Measurements from ENCODE around the gene APBA3.

APBA3 gene

GRCh38 chr19:3720349-3720917, 41.1 kb downstream of the APBA3 start:
- peaks cover 35% of the 10 kb centered on the region for H3K27me3 ChIP-seq (replicated peaks; ENCODE audit: control insufficient read depth, insufficient read depth, low read length)
- no peaks in the 10 kb centered on the region for H3K36me3 ChIP-seq (ENCODE audit: control insufficient read depth, insufficient read depth, low read length, severe bottlenecking)
- no peak overlapping the region for H3K9ac ChIP-seq (ENCODE audit: low read length)
- H3K4me3 ChIP-seq (ENCODE audit: low read length), result no peak overlapping the region
- DNase-seq (ENCODE audit: low read depth), result no peak
- H3K9me3 ChIP-seq (ENCODE audit: control insufficient read depth, low read length), result no peaks in the 10 kb centered on the region
- H3K4me1 ChIP-seq (ENCODE audit: control insufficient read depth, insufficient read depth, low read length), result peaks cover 4% of the 10 kb centered on the region

GRCh38 chr19:3719868-3720267, 41.6 kb downstream of the APBA3 start:
- Histone ChIP-seq H3K9me3 (ENCODE audit: control insufficient read depth, low read length) (no peaks in the 10 kb centered on the region), H3K27me3 (replicated peaks; ENCODE audit: control insufficient read depth, insufficient read depth, low read length) (peaks cover 35% of the 10 kb centered on the region), H3K9ac (ENCODE audit: low read length) (no peak overlapping the region)

GRCh38 chr19:3716147-3716668, 45.3 kb downstream of the APBA3 start:
- no peaks in the 10 kb centered on the region for H3K36me3 ChIP-seq (ENCODE audit: control insufficient read depth, insufficient read depth, low read length, severe bottlenecking)
- no peak overlapping the region for H3K9ac ChIP-seq (ENCODE audit: low read length)
- H3K27me3 ChIP-seq (replicated peaks; ENCODE audit: control insufficient read depth, insufficient read depth, low read length), result peaks cover 31% of the 10 kb centered on the region
- H3K9me3 ChIP-seq (ENCODE audit: control insufficient read depth, low read length), result no peaks in the 10 kb centered on the region
- no peak overlapping the region for H3K4me3 ChIP-seq (ENCODE audit: low read length)
- no peak for DNase-seq (ENCODE audit: low read depth)
- H3K4me1 ChIP-seq (ENCODE audit: control insufficient read depth, insufficient read depth, low read length), result peaks cover 3% of the 10 kb centered on the region

More at GRCh38 chr19:3719868-3720267, 41.6 kb downstream of the APBA3 start:
- H3K4me1 ChIP-seq (ENCODE audit: control insufficient read depth, insufficient read depth, low read length), result peaks cover 4% of the 10 kb centered on the region
- H3K4me3 ChIP-seq (ENCODE audit: low read length), result no peak overlapping the region
- DNase-seq (ENCODE audit: low read depth), result no peak
- H3K36me3 ChIP-seq (ENCODE audit: control insufficient read depth, insufficient read depth, low read length, severe bottlenecking), result no peaks in the 10 kb centered on the region

GRCh38 chr19:3712663-3713611, 48.6 kb downstream of the APBA3 start:
- H3K27me3 ChIP-seq (replicated peaks; ENCODE audit: control insufficient read depth, insufficient read depth, low read length), result peaks cover 24% of the 10 kb centered on the region
- H3K4me1 ChIP-seq (ENCODE audit: control insufficient read depth, insufficient read depth, low read length), result no peaks in the 10 kb centered on the region
- no peaks in the 10 kb centered on the region for H3K9me3 ChIP-seq (ENCODE audit: control insufficient read depth, low read length)
- H3K36me3 ChIP-seq (ENCODE audit: control insufficient read depth, insufficient read depth, low read length, severe bottlenecking), result no peaks in the 10 kb centered on the region
- no peak for DNase-seq (ENCODE audit: low read depth)
- no peak overlapping the region for H3K9ac ChIP-seq (ENCODE audit: low read length)
- H3K4me3 ChIP-seq (ENCODE audit: low read length), result no peak overlapping the region

GRCh38 chr19:3710265-3710812, 51.2 kb downstream of the APBA3 start:
- peak; percentile 19 for DNase-seq (ENCODE audit: low read depth)
- no peak overlapping the region for H3K9ac ChIP-seq (ENCODE audit: low read length)
- H3K27me3 ChIP-seq (replicated peaks; ENCODE audit: control insufficient read depth, insufficient read depth, low read length), result peaks cover 28% of the 10 kb centered on the region
- no peaks in the 10 kb centered on the region for H3K36me3 ChIP-seq (ENCODE audit: control insufficient read depth, insufficient read depth, low read length, severe bottlenecking)
- no peaks in the 10 kb centered on the region for H3K4me1 ChIP-seq (ENCODE audit: control insufficient read depth, insufficient read depth, low read length)
- H3K9me3 ChIP-seq (ENCODE audit: control insufficient read depth, low read length), result no peaks in the 10 kb centered on the region
- no peak overlapping the region for H3K4me3 ChIP-seq (ENCODE audit: low read length)

GRCh38 chr19:3708207-3708931, 53.1 kb downstream of the APBA3 start, which contains the start of gene TJP3:
TJP3 (plus strand) TSS chr19:3708384; CDS start chr19:3728433, 20,049 bp downstream.
- Histone ChIP-seq H3K9ac (ENCODE audit: low read length) (no peak within 1 kb of the TSS), H3K4me3 (ENCODE audit: low read length) (no peak within 1 kb of the TSS), H3K36me3 (ENCODE audit: control insufficient read depth, insufficient read depth, low read length, severe bottlenecking) (no peaks in the 10 kb centered on the region), H3K9me3 (ENCODE audit: control insufficient read depth, low read length) (no peaks in the 10 kb centered on the region), H3K27me3 (replicated peaks; ENCODE audit: control insufficient read depth, insufficient read depth, low read length) (peaks cover 28% of the 10 kb centered on the region), H3K4me1 (ENCODE audit: control insufficient read depth, insufficient read depth, low read length) (no peaks in the 10 kb centered on the region)
- peak; percentile 34 for DNase-seq (ENCODE audit: low read depth)

- H3K4me3 ChIP-seq (ENCODE audit: low read length), result no peak overlapping the region
- H3K4me1 ChIP-seq (ENCODE audit: control insufficient read depth, insufficient read depth, low read length), result no peaks in the 10 kb centered on the region
- H3K9me3 ChIP-seq (ENCODE audit: control insufficient read depth, low read length), result no peaks in the 10 kb centered on the region
- H3K36me3 ChIP-seq (ENCODE audit: control insufficient read depth, insufficient read depth, low read length, severe bottlenecking), result no peaks in the 10 kb centered on the region
- DNase-seq (ENCODE audit: low read depth), result no peak
- no peak overlapping the region for H3K9ac ChIP-seq (ENCODE audit: low read length)
- peaks cover 25% of the 10 kb centered on the region for H3K27me3 ChIP-seq (replicated peaks; ENCODE audit: control insufficient read depth, insufficient read depth, low read length)
These were observed 53.7 kb downstream of the APBA3 start for GRCh38 chr19:3707868-3708206.

GRCh38 chr19:3701200-3701599, 60.3 kb downstream of the APBA3 start:
- Histone ChIP-seq H3K9me3 (ENCODE audit: control insufficient read depth, low read length) (no peaks in the 10 kb centered on the region), H3K4me3 (ENCODE audit: low read length) (no peak overlapping the region)

More at GRCh38 chr19:3701200-3701599, 60.3 kb downstream of the APBA3 start:
- Histone ChIP-seq H3K36me3 (ENCODE audit: control insufficient read depth, insufficient read depth, low read length, severe bottlenecking) (no peaks in the 10 kb centered on the region), H3K27me3 (replicated peaks; ENCODE audit: control insufficient read depth, insufficient read depth, low read length) (no peaks in the 10 kb centered on the region), H3K4me1 (ENCODE audit: control insufficient read depth, insufficient read depth, low read length) (peaks cover 9% of the 10 kb centered on the region), H3K9ac (ENCODE audit: low read length) (no peak overlapping the region)
- no peak for DNase-seq (ENCODE audit: low read depth)

Measured in adipocyte (in vitro differentiated cells).